NCI-H187 (cell line): ENCODE data around the gene ZNF407.
"Not testable (repeated sequence)": the region's sequence is repeated elsewhere in the genome, so short reads cannot be mapped to it uniquely, and the experiment has no call there.

ENCODE experiments used
- DNase-seq, 2 experiments: peaks; one replicate each; lab custom pipeline; 2025; lab: John Stamatoyannopoulos, UW

The ZNF407 gene

DNA sequence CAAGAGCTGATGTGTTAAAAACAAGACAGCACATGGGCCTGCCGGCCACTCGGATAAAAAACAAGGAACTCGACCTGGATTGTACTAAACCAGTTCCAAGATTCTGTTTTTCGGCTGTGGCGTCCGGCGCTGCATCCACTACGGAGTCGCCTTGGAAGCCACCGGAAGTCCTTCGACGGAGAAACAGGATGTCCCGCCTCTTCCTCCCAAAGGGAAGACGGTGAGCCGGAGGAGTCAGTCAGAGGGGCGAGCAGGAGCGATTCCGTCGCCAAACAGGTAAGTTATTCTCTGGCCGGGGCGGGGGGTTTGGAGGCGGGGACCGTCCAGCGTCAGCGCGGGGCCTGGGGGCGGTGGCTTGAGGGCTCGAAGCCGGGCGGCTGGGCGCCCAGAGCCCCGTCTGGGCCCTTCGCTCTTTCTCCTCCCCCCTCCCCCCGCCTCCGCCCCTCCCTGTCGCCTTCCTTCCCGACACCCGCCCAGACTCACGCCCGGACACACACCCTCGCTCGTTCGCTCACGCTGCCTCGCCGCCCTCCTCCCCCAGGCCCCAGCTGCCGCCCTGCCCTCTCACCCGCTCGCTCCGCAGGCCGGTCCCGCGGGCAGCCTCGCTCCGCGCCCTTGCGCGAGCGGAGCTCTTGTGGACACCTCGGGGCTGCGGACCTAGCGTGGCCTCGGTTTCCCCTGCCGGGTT lies at the start of gene ZNF407:
Gene ZNF407 (plus strand): TSS at position 209 of the 688 bp plus-strand sequence. CDS start 33,150 bp downstream, outside the sequence.
- peak; percentile 73 to 81 for DNase-seq

DNA sequence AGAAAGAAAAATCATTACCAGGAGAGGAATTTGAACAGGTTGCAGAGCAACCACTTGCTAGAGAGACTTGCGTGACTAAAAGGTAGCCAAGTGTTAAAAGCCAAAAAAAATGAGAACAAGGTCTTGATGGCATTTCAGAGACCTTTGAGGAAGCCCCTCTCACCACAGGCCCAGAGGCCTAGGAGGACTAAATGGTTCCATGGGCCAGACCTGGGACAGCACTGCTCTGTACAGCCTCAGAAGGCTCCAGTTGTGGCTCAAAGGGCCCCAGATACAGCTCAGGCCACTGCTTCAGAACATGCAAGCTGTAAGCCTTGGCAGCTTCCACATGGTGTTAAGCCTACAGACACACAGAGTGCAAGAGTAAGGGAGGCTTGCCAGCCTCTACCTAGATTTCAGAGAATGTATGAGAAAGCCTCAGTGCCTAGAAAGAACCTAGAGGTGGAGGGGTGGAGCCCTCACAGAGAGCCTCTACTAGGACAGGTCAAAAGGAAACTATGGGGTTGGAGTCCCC lies 48.0 kb upstream of the ZNF407 start:
- DNase-seq = no peak

GRCh38 chr18:74550886-74551285 lies 46.8 kb upstream of the ZNF407 start:
- DNase-seq = no peak

DNA sequence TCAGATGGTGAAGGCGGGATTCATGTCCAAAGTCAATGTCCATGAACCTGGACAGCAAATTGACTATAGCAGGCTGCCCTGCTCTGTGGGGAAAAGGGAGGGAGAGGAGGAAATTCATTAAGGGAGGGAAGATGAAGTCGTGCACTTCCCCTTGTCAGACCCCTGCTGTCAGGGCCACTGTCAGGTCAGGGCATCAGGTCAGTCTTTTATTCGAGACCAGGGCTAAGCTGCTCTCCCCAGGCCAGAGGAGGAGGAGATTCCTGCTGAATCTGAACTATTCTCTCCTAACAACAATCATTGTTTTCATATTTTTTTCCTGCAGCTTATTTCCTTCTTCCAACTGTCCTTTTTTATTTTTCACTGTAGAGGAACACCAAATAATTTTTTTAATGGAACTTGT lies 46.2 kb upstream of the ZNF407 start:
- DNase-seq = no peak

- peak; percentile 28 to 46 for DNase-seq
Measured at GRCh38 chr18:74551936-74552555, 45.6 kb upstream of the ZNF407 start.

DNA sequence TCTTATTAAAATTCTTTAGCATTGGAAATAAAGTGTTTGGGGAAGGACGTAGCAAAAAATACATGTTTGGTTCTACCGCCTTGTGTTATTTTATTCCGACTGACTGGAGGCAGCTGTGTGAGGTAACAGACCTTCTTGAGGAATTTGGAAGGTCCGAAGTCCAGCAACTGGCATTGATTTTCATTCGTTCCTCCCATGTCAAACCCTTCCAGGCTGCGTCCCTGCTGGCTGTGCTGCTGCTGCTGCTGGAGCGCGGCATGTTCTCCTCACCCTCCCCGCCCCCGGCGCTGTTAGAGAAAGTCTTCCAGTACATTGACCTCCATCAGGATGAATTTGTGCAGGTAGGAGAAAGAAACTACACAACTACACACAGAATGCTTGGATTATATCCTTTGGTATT lies 41.5 kb upstream of the ZNF407 start:
- DNase-seq = no peak

DNA sequence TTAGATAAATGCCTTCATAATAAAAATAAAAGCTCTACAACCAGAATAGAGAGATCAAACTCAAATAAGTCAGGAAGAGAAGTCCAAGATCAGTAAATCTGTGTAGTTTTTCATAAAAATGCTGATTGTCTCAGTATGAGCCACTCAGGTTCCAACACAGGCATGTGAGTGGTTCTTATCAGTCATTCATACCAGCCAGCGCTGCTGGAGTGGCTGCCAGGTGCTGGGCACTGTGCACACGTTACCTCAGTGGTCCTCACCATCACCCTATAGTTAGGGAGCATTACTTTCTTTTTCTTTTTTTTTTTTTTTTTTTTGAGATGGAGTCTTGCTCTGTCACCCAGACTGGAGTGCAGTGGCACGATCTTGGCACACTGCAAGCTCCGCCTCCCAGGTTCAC lies 39.6 kb upstream of the ZNF407 start:
- DNase-seq = no peak

DNA sequence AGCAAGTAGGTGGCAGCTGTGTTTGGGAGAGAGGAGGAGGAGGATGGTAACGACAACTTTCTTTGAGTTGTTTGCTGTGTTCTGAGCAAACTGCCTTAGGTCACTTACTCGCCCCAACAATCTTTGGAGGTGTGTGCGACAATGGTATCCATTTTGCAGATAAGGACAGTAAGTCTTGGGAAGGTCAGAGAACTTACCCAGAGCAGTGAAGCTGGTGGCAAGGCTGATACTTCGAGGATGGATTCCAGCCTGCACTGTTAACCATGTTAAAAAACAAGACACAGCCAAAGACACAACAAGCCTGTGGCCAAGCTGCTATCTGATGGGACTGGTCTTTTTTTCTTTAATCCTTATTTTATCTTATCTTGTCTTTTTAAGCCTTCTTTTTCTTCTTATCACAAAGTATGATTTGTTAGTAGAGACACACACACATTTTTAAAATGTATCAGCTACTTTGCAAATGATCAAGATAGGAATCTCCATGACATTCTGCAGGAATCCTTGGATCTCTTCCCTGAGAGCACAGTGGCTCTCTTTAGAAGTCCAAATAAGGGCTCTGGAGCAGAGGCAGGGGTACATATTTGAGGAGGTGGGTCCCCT lies 35.4 kb upstream of the ZNF407 start:
- DNase-seq = no peak

DNA sequence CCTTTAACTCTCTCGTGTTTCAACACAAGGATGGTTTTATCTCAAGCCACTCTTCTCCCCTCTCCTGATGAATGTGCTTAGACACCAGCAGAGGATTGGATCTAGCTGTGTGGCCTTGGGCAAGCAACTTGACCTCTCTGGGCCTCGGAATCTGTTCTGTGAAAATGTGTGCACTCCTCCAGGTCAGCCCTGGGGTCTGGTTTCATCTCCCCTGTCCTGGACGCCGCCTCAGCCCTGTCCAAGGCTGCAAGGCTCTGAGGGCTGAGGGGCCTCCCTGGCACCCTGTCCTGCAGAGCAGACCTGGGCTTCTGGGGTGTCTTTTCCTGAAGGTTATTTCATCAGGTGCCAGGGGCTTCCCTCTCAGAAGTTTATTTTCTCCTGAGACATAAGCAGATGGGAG lies 34.9 kb upstream of the ZNF407 start:
- DNase-seq = no peak

GRCh38 chr18:74563999-74564398 lies 33.7 kb upstream of the ZNF407 start:
- no peak for DNase-seq

DNA sequence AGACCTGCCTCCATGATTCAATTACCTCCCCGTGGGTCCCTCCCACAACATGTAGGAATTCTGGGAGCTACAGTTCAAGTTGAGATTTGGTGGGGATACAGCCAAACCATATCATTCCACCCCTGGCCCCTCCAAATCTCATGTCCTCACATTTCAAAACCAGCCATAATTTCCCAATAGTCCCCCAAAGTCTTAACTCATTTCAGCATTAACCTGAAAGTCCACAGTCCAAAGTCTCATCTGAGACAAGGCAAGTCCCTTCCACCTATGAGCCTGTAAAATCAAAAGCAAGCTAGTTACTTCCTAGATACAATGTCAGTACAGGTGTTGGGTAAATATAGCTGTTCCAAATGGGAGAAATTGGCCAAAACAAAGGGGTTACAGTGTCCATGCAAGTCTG lies 32.5 kb upstream of the ZNF407 start:
- not testable (repeated sequence) for DNase-seq

GRCh38 chr18:74565993-74566392 lies 31.7 kb upstream of the ZNF407 start:
- not testable (repeated sequence) for DNase-seq

DNA sequence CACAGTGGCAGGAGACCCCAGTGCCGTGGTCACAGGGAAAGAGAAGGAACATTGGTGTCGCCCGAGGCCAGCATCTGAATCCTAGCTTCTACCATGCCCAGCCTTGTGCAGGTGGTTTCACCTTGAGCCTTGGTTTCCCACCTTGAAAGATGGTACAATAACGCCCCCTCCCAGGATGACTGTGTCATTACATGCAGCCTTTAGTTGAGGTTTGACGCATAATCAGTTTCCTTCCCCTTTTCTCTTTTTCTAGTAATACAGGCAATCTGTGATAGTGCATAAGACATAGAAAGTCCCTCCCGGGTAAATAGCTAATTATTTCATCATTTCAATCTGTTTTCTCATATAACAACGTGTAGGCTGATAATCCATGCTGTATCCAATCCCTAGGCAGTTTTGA lies 29.8 kb upstream of the ZNF407 start:
- no peak for DNase-seq

- DNase-seq = no peak
Measured at GRCh38 chr18:74569401-74569800, 28.3 kb upstream of the ZNF407 start.

GRCh38 chr18:74570266-74570665 lies 27.4 kb upstream of the ZNF407 start:
- no peak for DNase-seq

DNA sequence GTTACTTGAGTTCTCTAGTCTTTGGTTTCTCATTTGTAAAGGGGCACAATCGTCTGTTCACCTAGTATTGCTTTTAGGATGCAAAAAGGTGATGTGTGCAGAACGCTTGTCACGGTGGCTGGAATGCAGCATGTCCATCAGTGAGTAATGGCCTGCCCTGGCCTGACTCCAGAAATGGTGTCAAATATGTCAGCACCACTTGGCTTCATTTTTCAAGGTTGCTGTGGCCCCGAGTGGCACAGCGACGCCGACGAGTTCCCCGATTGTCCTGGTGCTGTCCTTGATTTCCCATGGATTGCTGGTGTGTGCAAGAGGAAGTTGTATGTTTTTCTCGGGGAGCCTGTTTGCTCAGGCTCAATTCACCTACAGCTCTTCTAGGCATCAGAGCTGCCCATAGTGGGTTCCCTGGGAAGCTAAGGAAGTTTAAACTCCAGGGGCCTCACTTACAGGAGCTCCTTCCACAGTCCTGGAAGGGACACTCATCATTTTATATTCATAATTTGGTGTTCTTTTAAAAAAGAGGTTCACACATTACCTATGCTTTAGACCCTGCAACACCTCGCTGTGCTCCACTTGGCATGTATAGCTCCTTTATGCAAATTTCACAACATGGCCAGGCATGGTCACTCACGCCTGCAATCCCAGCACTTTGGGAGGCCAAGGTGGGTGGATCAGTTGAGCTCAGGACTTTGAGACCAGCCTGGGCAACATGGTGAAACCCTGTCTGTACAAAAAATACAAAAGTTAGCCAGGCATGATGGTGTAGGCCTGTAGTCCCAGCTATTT lies 25.6 kb upstream of the ZNF407 start:
- no peak for DNase-seq

- no peak for DNase-seq
Measured at GRCh38 chr18:74573053-74573452, 24.6 kb upstream of the ZNF407 start.

- no peak for DNase-seq
Measured at GRCh38 chr18:74574916-74575315, 22.8 kb upstream of the ZNF407 start.

DNA sequence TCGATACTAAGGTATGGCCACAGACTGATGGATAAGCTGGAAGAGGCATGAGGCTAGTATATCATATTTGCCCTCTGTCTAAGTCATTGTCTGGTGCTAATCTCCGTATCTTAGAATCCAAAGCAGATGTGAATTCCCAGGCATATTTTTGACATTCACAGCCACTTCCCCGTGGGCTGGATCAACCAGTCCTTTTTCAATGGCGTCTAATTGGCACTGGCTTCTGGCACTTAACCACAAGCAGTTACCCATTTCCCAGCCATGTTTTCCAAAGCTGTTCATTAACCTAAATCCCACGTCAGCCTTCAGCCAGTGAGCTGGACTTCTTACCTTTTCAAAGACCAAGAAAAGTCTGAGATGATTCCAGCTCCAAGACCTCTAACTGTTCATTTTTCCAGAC lies 20.7 kb upstream of the ZNF407 start:
- no peak for DNase-seq

DNA sequence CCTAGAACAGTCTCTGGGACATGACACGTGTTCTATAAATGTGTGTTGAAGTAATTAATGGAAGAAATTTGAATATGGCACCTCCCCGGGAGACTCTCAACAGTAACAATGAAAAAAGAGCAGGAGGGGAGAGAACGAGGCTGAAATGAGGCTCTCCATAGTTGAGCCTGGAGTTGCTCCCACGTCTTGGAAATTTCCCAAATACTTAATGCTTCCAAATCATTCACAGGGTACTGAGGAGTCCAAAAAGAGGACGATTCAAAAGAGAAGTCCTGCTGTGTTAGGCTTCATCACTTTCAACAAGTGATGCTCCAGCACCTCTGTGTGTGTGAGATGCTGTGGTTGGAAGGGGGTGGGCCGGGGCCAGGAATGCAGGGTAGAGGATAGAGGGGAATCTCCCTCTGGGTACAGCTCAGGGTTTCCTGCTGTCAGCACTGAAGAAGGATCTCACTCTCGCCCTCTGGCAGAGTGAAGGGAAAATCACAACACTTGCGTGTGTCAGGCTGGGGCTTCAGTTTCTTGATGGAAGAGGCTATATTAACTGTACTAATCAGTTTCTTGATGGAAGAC lies 18.1 kb upstream of the ZNF407 start:
- DNase-seq = no peak

DNA sequence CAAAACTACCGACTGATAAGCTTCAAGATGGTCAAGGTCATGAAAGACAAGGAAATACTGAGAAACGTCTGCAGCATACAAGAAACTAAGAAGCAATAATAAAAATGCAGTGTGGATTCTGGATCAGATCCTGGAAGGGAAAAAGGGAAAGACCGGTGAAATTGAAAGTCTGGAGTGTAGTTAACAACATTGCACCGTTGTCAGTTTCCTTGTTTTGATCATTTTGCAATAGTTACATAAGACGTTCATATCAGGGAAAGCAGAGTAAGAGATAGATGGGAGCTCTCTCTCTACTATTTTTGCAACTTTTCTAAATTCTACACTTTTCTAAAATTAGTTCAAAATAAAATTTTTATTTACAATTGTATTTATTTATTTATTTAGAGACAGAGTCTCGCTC lies 15.0 kb upstream of the ZNF407 start:
- DNase-seq = no peak

GRCh38 chr18:74587441-74587840 lies 10.2 kb upstream of the ZNF407 start:
- no peak for DNase-seq
